GM18498 (cell line): ENCODE results near the gene HNRNPUL2.

ENCODE experiments used
- ATAC-seq: cut with Tn5 transposase; IDR thresholded peaks from one replicate; pipeline ENCODE4 v1.9.1; 2021; ENCODE audit warnings: mild to moderate bottlenecking, moderate library complexity; ENCODE audit not compliant: unreplicated experiment

The HNRNPUL2 gene

GRCh38 chr11:62727872-62728170 is 564 bp upstream of the HNRNPUL2 start:
- ATAC-seq, result peak; percentile 52

GRCh38 chr11:62726915-62727164 is 417 bp downstream of the HNRNPUL2 start:
- ATAC-seq, result no peak

DNA sequence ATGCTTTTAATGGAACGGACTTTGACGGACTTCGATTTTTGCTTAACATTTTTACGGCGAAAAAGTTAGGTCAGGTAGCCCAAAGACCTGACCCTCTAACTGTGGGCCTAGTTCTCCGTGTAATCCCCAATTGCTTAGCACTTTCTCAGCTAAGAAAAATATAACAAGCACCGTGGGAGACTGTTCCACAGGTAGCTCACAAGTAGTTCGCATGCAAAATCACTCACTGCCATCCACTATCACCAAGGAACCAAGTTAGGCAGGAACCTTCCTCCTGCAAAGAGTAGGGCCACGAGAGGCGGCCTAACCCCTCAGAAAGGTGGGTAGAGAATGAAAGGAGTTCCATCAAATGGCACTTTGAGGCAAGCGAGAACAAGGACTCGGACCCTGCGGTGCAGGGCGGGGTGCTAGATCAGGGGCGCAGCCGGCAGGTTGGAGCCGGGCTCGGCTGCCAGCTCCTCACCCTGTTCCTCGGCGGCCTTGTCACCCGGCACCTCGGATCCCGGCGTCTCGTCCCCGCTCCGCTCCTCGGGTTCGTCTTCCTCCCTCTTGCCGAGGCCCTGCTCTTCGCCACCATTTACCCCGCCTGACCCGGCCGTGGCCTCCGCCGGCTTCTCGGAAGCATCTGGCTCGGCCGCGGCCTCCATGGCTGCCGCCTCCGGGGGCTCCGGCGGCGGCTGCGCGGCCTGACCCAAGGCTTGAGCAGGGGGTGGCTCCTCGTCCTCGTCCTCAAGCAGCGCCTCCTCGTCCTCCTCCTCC is 922 bp downstream of the HNRNPUL2 start:
- ATAC-seq, result peak; percentile 5

GRCh38 chr11:62725646-62726045 is 1.6 kb downstream of the HNRNPUL2 start:
- ATAC-seq, result no peak

DNA sequence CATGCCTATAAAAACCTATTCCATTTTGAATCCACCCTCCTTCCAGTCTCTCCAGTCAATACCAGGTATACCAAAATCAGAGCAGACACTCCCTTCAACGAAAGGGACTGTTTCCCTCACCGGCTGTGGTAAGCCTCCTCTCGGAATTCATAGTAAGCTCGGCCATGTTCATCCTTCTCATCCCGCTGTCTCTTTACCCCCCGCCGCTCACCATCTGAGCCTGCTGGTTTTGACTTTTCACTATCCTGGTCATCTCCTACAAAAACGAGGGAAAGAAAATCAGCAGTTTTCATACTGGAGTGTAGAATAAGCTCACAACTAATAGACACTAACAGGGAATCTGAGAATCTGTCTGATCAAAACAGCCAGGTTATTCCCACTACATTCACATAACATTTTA is 3.1 kb downstream of the HNRNPUL2 start:
- ATAC-seq, result no peak

DNA sequence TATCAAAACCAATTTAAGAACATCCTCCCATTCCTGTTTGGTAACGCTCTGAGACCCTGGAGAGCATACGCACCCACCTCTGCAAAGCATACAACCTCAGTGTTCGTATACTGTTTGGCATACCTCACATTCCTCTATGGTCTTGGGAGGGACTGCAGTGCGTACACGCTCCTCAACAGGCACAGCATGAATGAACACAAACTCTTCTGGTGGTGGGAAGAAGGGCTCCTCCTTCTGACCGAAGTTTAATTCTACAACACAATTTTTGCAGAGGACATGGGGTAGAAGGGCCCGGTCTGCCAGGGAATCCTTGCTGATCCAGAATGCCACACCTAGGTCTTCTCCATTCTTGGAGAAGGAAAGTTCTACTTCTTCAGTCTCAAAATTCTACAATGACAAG is 5.3 kb downstream of the HNRNPUL2 start:
- ATAC-seq, result no peak

GRCh38 chr11:62719302-62719978 is 7.8 kb downstream of the HNRNPUL2 start:
- no peak for ATAC-seq

- no peak for ATAC-seq
Measured at GRCh38 chr11:62716816-62717215, 10.4 kb downstream of the HNRNPUL2 start.

- ATAC-seq, result no peak
Measured at GRCh38 chr11:62716206-62716605, 11.1 kb downstream of the HNRNPUL2 start.

- no peak for ATAC-seq
Measured at GRCh38 chr11:62715150-62716130, 11.8 kb downstream of the HNRNPUL2 start.

GRCh38 chr11:62713343-62713742 is 13.9 kb downstream of the HNRNPUL2 start:
- ATAC-seq, result no peak

GRCh38 chr11:62712861-62713260 is 14.4 kb downstream of the HNRNPUL2 start:
- ATAC-seq, result no peak

GRCh38 chr11:62712276-62712812 is 14.9 kb downstream of the HNRNPUL2 start:
- ATAC-seq, result no peak

GRCh38 chr11:62710001-62710345 is 17.3 kb downstream of the HNRNPUL2 start:
- ATAC-seq, result peak; percentile 10

DNA sequence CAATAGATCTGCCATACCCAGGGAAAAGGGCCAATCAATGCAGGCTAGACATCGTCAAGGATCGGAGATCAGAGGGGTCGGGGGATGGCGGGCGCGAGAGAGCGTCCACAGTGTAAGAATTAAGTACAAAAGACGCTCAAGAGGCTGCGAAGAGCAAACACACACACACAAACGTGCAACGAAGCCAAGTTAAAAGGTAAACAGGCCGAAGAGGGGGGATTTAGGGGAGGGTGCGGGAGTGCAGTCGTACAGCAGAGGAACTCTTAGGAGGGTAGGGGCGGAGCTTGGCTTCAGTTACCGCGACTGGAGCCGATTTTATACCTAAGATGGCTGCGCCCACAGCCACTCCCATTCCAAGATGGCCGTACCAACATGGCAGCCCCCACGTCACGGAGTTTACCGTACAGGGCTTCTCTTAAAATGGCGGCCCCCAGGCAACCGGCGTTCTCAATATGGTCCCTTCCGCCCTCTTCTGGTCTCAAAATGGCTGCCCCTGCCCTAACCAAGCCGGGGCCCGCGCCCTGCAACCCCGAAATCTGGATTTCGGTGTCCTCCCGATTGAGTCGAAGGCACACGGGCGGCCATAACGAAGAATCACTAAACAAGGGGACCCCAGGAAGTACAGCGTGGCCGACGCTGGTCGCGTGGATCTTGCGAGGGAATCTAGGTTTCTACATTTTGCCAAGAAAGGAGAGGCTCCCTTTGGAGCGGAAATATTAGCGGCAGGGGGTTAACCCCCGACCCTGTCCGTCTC is 17.8 kb downstream of the HNRNPUL2 start:
- peak; percentile 70 for ATAC-seq

GRCh38 chr11:62708793-62709192 is 18.5 kb downstream of the HNRNPUL2 start:
- ATAC-seq, result no peak

GRCh38 chr11:62708392-62708791 is 18.9 kb downstream of the HNRNPUL2 start:
- no peak for ATAC-seq

DNA sequence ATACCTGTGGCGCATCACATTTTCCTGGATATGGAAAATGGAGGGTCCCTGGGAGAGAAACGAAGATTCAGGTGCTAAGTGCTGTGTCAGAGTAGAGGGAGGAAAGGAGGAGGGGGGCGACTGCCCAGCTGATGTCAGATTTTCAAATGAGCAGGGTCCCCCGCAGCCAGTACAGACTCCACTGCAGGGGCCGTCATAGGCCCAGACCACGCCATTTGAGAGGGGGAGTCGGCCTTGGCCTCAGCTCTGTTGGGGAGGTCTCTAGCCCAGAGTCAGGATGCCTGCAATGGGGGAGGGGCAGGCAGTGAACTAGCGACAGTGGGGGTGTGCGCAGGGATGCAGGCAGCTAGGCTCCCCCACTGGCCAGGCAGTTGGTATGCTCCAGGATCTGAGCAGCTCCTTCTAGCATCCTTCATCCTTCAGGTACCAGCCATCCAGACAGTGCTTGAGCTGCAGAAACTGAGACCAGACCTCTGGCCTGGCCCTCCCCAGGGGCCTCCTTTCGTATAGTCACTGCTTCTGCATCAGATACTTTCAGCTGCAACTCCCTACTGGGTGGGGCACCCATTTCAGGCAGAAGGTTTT is 19.9 kb downstream of the HNRNPUL2 start, which contains the start of the genes BSCL2 and GNG3:
BSCL2 (minus strand) TSS at position 148 of the 585 bp plus-strand sequence. CDS start 229 bp downstream, outside the sequence.
GNG3 (plus strand) TSS at position 400 of the 585 bp plus-strand sequence. CDS start 620 bp downstream, outside the sequence.
- ATAC-seq, result no peak

DNA sequence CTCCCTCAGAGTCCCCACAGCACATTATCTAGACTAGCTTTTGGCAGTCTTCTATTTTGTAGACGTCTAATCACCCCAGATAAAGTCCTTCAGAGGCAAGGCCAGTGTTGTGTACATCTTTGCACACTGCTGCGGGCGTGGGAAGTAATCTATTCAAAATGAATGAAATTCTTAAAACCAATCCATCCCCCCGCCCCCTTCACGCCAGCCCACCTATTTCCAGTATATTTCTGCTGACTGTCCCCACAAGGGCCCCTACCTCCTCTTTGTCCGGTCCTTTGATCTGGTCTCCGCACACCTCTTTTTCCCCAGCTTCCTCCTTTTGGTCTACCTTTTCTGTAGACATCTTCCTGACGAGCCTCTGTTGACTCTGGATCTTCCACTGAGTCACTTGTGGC is 20.4 kb downstream of the HNRNPUL2 start:
- no peak for ATAC-seq
